Measurements from ENCODE around the gene RPP25L. TPM values are rescaled to one million over a fixed set of nuclear protein-coding genes. Genes with fewer than 3 reads are reported as not detected.

The RPP25L gene
- total RNA-seq, 1 donor from 2014 or later, result 26.3 TPM

GRCh38 chr9:34566322-34566721, 45.6 kb downstream of the RPP25L start:
- ATAC-seq, result no peak

- ATAC-seq, result no peak
These were observed 46.0 kb downstream of the RPP25L start for GRCh38 chr9:34565856-34566255.

- ATAC-seq, result no peak
These were observed 47.3 kb downstream of the RPP25L start for GRCh38 chr9:34564617-34565016.

- ATAC-seq, result no peak
These were observed 48.6 kb downstream of the RPP25L start for GRCh38 chr9:34563262-34563661.

GRCh38 chr9:34562135-34562745, 49.7 kb downstream of the RPP25L start:
- no peak for ATAC-seq

DNA sequence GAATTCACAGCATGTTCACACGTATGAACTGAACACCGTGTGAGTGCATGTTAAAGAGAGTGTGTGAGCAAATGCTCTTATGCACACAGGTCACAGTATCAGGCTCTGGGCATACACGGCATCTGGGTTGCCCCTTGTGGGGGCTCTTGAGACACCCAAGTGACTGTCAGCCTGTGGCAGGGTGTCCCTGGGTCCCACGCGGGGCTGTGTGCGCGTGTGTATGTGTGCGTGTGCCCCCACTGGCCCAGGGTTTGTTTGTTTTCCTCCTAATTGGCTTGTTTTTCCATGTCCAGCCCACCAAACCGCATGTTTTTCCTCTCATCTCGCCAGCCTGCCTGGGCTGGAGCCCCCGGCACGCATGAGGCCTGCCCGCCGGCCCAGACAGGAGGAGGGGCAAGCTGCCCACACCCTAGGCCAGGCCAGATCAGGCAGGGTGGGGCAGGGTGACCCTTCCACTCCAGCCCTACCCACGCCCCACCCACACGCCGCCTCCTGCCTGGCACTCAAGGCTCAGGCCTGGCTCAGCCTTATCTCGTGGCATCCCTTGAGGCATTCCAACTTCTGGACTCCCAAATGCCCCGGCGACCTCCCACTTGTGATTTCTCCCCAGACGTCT, 51.2 kb downstream of the RPP25L start:
- no peak for ATAC-seq

Other genes with a start within 250 kb of the RPP25L start
- gene MYORG, start 235.2 kb downstream of the RPP25L start, total RNA-seq, result 5.4 TPM
- 4.5 TPM for gene FAM219A, start 153.5 kb downstream of the RPP25L start, total RNA-seq
- not detected for gene DNAI1, start 153.3 kb downstream of the RPP25L start, total RNA-seq
- gene ENHO, start 89.1 kb downstream of the RPP25L start, total RNA-seq, result 0.24 TPM
- gene CNTFR, start 22.4 kb downstream of the RPP25L start, total RNA-seq, result not detected
- 120 TPM for gene DCTN3, start 8.4 kb upstream of the RPP25L start, total RNA-seq
- not detected for gene ARID3C, start 17.0 kb upstream of the RPP25L start, total RNA-seq
- 56.3 TPM for gene SIGMAR1, start 25.7 kb upstream of the RPP25L start, total RNA-seq
- gene GALT, start 34.6 kb upstream of the RPP25L start, total RNA-seq, result 14.6 TPM
- gene IL11RA, start 40.1 kb upstream of the RPP25L start, total RNA-seq, result 4.0 TPM
- 0.20 TPM for gene CCL27, start 50.6 kb upstream of the RPP25L start, total RNA-seq
- 5.1 TPM for gene CCL19, start 79.2 kb upstream of the RPP25L start, total RNA-seq
- gene CCL21, start 98.0 kb upstream of the RPP25L start, total RNA-seq, result 18.5 TPM

Data from esophagus mucosa (tissue), 1 donor.